ENCODE results near the gene ARL3. TPM values are rescaled to one million over a fixed set of nuclear protein-coding genes. Genes with fewer than 3 reads are reported as not detected.
"Not testable (repeated sequence)": the region's sequence is repeated elsewhere in the genome, so short reads cannot be mapped to it uniquely, and the experiment has no call there.

The ARL3 gene
- total RNA-seq, 4 donors from 2014 or later, result 7.9 to 9.8 (median 8.4) TPM

- H3K27ac ChIP-seq (replicated peaks in 1 of 4), result no peak overlapping the region
- DNase-seq (ENCODE audit: extremely low spot score), result no peak
- TF ChIP-seq CTCF (IDR thresholded peaks at IDR 0.05), result no peak
- H3K36me3 ChIP-seq, result peaks cover 10 to 66% (median 37%) of the 10 kb centered on the region in 4 donors
- WGBS, result 84% methylated on average over 2 of the region's 2 CpGs
- intact Hi-C loops (cut with DNase I), result no loop called here
- no peaks in the 10 kb centered on the region for H3K4me1 ChIP-seq
- no peaks in the 10 kb centered on the region for H3K9me3 ChIP-seq
- no peaks in the 10 kb centered on the region for H3K27me3 ChIP-seq
- no peak overlapping the region for H3K4me3 ChIP-seq
Measured at GRCh38 chr10:102698894-102699293, 15.3 kb downstream of the ARL3 start.

GRCh38 chr10:102696736-102697135 lies 17.5 kb downstream of the ARL3 start:
- no peak overlapping the region for H3K27ac ChIP-seq (replicated peaks in 1 of 4)
- no peaks in the 10 kb centered on the region for H3K9me3 ChIP-seq
- no peak for DNase-seq (ENCODE audit: extremely low spot score)
- H3K4me3 ChIP-seq, result no peak overlapping the region
- TF ChIP-seq EP300 (IDR thresholded peaks at IDR 0.05), result no peak
- TF ChIP-seq POLR2AphosphoS5 (IDR thresholded peaks at IDR 0.05), result no peak
- no peak for TF ChIP-seq CTCF (IDR thresholded peaks at IDR 0.05)
- TF ChIP-seq POLR2A (IDR thresholded peaks at IDR 0.05; ENCODE audit: low read depth), result no peak
- intact Hi-C loops (cut with DNase I), result no loop called here
- H3K27me3 ChIP-seq, result no peaks in the 10 kb centered on the region
- no peaks in the 10 kb centered on the region for H3K4me1 ChIP-seq
- WGBS, result over 99% methylated on average over 3 of the region's 3 CpGs
- H3K36me3 ChIP-seq, result peaks cover 10 to 80% (median 40%) of the 10 kb centered on the region in 4 donors

GRCh38 chr10:102695401-102695800 lies 18.8 kb downstream of the ARL3 start:
- H3K27me3 ChIP-seq; H3K4me1 ChIP-seq; H3K27ac ChIP-seq (replicated peaks in 1 of 4); intact Hi-C loops (cut with DNase I); DNase-seq (ENCODE audit: extremely low spot score); H3K9me3 ChIP-seq; H3K4me3 ChIP-seq: not testable (repeated sequence)
- H3K36me3 ChIP-seq, result peaks cover 10 to 68% (median 40%) of the 10 kb centered on the region in 4 donors
- 99% methylated on average over 10 of the region's 10 CpGs for WGBS

- WGBS, result 79% methylated on average over 8 of the region's 8 CpGs
- H3K4me1 ChIP-seq, result no peaks in the 10 kb centered on the region
- H3K36me3 ChIP-seq, result peaks cover 9 to 60% (median 27%) of the 10 kb centered on the region in 4 donors
- no peak for TF ChIP-seq POLR2A (IDR thresholded peaks at IDR 0.05; ENCODE audit: low read depth)
- no peak for TF ChIP-seq CTCF (IDR thresholded peaks at IDR 0.05)
- TF ChIP-seq EP300 (IDR thresholded peaks at IDR 0.05), result no peak
- TF ChIP-seq POLR2AphosphoS5 (IDR thresholded peaks at IDR 0.05), result no peak
- no peaks in the 10 kb centered on the region for H3K9me3 ChIP-seq
- H3K4me3 ChIP-seq, result no peak overlapping the region
- DNase-seq (ENCODE audit: extremely low spot score), result no peak
- no peak overlapping the region for H3K27ac ChIP-seq (replicated peaks in 1 of 4)
- H3K27me3 ChIP-seq, result no peaks in the 10 kb centered on the region
- intact Hi-C loops (cut with DNase I), result no loop called here
Measured at GRCh38 chr10:102691285-102692066, 22.7 kb downstream of the ARL3 start.

GRCh38 chr10:102683736-102684135 lies 30.5 kb downstream of the ARL3 start:
- Histone ChIP-seq H3K27me3 (no peaks in the 10 kb centered on the region), H3K36me3 (peaks cover 8 to 55% (median 35%) of the 10 kb centered on the region in 4 donors), H3K27ac (replicated peaks in 1 of 4) (no peak overlapping the region), H3K4me3 (no peak overlapping the region), H3K4me1 (peaks cover 5 to 8% (median 7%) of the 10 kb centered on the region in 4 donors), H3K9me3 (no peaks in the 10 kb centered on the region)
- no peak for DNase-seq (ENCODE audit: extremely low spot score)
- intact Hi-C loops (cut with DNase I), result no loop called here
- TF ChIP-seq POLR2AphosphoS5 (IDR thresholded peaks at IDR 0.05), result no peak
- TF ChIP-seq EP300 (IDR thresholded peaks at IDR 0.05), result no peak
- no peak for TF ChIP-seq POLR2A (IDR thresholded peaks at IDR 0.05; ENCODE audit: low read depth)
- TF ChIP-seq CTCF (IDR thresholded peaks at IDR 0.05), result no peak
- 87% methylated on average over 5 of the region's 5 CpGs for WGBS

Measured in esophagus muscularis mucosa (tissue), 4 donors.